Measurements from ENCODE around the gene MED13L. TPM values are rescaled to one million over a fixed set of nuclear protein-coding genes. Genes with fewer than 3 reads are reported as not detected.
"Not testable (repeated sequence)": the region's sequence is repeated elsewhere in the genome, so short reads cannot be mapped to it uniquely, and the experiment has no call there.

The MED13L gene
- total RNA-seq, 2 donors from 2014 or later, result 55.0 to 64.1 TPM

DNA sequence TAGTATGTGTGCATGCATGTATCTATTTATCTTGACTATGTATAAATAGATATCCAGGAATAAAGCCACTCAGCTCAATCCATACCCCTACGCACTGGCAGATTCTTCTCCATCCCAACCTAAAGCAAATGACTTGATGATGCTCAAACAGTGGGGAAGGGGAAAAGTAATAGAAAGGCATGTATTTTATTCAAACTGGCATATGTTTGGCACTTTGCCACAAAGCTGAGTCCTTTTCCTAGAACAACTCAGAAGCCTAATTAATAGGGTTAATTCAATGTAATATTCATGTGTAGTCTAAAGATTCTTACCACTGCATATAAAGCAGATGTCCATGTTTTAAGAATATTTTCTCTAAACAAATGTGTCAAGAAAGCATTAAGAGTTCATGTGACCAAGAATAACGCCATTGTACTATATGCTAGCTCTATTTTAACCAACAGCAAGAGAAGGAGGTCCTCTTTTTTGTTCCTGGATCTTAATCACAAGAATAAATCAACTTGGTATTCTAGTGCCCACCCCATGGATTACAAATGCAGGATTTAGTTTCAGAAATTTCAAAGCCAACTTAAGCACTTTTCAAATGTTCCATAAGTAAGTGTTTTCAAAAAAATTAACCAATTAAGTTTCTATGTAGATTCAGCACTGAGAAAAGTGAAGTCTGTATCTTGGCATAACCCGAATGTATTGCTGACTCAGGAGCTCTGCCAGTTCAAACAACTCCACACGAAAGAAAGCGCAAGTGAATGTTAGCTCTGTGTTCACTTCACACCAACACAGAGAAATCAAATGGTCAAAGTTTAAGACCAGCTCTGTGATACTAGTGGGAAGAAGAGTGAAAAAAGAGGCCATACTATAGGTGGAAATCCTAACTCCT is 233.6 kb downstream of the MED13L start:
- Histone ChIP-seq H3K4me3 (no peak overlapping the region), H3K36me3 (no peaks in the 10 kb centered on the region), H3K4me1 (peaks cover 0 to 31% of the 10 kb centered on the region in 2 donors), H3K27ac (no peak overlapping the region), H3K9me3 (no peaks in the 10 kb centered on the region), H3K27me3 (no peaks in the 10 kb centered on the region)
- no peak for DNase-seq (ENCODE audit: low spot score)
- TF ChIP-seq CTCF (IDR thresholded peaks at IDR 0.05), result no peak

DNA sequence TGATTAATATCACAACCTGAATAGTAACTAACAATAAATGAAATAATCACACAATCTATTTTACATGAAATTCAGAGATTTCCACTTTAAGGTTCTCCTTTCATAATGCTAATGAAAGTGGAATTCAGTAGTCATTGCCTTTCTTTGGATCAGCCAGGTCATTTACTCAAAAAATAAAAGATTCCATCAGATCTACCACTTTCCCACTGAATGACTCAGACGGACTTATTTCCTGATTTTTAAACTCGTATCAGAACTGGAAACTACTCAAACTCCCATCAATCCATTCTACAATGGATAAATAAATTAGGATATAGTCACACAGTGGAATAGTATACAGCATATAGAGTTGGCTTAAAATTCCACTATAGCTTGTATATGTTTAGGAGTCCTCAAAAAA is 237.1 kb downstream of the MED13L start:
- TF ChIP-seq CTCF (IDR thresholded peaks at IDR 0.05), result no peak
- Histone ChIP-seq H3K4me1 (peaks cover 0 to 15% of the 10 kb centered on the region in 2 donors), H3K9me3 (no peaks in the 10 kb centered on the region), H3K36me3 (no peaks in the 10 kb centered on the region), H3K4me3 (no peak overlapping the region), H3K27ac (no peak overlapping the region), H3K27me3 (no peaks in the 10 kb centered on the region)
- no peak for DNase-seq (ENCODE audit: low spot score)

DNA sequence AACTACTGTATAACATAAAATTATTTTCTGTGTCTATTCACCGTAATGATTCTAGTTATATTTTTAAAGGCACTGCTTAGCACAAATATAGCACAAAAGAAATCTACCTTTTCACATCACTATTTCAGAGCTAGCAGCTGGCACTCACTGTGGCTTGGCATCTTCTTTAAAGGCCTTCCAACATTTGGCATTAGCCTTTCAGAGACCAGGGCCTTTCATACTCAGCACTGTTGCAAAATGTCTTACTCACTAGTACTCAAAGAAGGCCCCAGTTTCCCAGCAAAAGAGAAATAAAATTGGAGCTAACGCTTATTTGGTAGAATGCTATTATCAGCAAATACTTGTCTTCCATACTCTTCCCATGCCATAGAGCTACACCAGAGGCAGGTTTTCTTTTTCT is 238.4 kb downstream of the MED13L start:
- TF ChIP-seq CTCF (IDR thresholded peaks at IDR 0.05), result no peak
- Histone ChIP-seq H3K36me3 (no peaks in the 10 kb centered on the region), H3K9me3 (no peaks in the 10 kb centered on the region), H3K4me3 (no peak overlapping the region), H3K27me3 (no peaks in the 10 kb centered on the region), H3K4me1 (peaks cover 0 to 3% of the 10 kb centered on the region in 2 donors), H3K27ac (no peak overlapping the region)
- DNase-seq (ENCODE audit: low spot score), result no peak

- Histone ChIP-seq H3K9me3 (no peaks in the 10 kb centered on the region), H3K27ac (no peak overlapping the region), H3K36me3 (no peaks in the 10 kb centered on the region), H3K4me1 (no peaks in the 10 kb centered on the region), H3K4me3 (no peak overlapping the region), H3K27me3 (no peaks in the 10 kb centered on the region)
- TF ChIP-seq CTCF (IDR thresholded peaks at IDR 0.05), result no peak
- no peak for DNase-seq (ENCODE audit: low spot score)
These were observed 239.3 kb downstream of the MED13L start for GRCh38 chr12:116037941-116038837.

DNA sequence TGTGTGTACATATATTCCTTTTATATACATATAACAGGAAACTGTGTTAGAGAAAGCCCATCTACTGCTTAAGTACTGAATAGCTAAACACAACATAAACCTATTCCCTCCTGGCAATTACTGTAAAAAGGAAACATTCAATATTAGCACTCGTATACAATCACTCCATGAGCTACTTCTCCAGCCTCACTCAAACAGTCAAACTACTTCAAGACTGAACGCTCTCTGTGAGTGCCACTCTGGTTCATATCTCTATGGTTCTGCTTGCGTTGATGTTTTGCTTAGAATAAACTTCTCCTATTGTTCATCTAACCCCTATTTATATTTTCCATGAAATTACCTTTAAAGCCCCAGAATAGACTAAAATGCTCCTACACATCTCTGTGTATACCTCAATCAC is 243.7 kb downstream of the MED13L start:
- no peak for TF ChIP-seq CTCF (IDR thresholded peaks at IDR 0.05)
- no peaks in the 10 kb centered on the region for H3K36me3 ChIP-seq
- no peak for DNase-seq (ENCODE audit: low spot score)

GRCh38 chr12:116031624-116032023 is 245.9 kb downstream of the MED13L start:
- DNase-seq (ENCODE audit: low spot score); H3K9me3 ChIP-seq; H3K27me3 ChIP-seq; H3K4me3 ChIP-seq; H3K27ac ChIP-seq; H3K4me1 ChIP-seq; H3K36me3 ChIP-seq: not testable (repeated sequence)

More for the DNA sequence above, 243.7 kb downstream of the MED13L start:
- no peaks in the 10 kb centered on the region for H3K4me1 ChIP-seq
- H3K4me3 ChIP-seq, result no peak overlapping the region
- no peak overlapping the region for H3K27ac ChIP-seq
- no peaks in the 10 kb centered on the region for H3K27me3 ChIP-seq
- no peaks in the 10 kb centered on the region for H3K9me3 ChIP-seq

Data from right atrium auricular region (tissue), 2 donors.